ENCODE measurements around the gene STX17.

The STX17 gene

DNA sequence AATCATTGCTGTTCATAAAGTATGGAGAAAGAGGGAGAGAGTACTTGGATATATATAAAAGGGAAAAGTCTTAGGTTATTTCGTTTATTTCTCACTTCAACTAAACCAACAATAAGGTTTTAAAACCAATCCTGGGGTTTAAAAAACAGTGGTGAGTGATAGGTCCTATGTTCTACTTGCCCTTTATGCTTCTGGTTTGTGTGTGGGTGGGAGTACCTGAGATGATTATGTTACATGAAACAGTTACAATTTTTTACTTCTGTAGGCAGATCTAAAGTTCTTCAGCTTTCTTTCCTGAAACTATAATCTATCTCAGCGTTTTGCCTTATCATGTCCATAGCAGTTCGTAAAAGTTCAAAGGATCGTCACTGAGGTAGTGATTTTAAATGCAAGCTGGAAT lies 49.2 kb downstream of the STX17 start:
- TF ChIP-seq, protein P1, sequence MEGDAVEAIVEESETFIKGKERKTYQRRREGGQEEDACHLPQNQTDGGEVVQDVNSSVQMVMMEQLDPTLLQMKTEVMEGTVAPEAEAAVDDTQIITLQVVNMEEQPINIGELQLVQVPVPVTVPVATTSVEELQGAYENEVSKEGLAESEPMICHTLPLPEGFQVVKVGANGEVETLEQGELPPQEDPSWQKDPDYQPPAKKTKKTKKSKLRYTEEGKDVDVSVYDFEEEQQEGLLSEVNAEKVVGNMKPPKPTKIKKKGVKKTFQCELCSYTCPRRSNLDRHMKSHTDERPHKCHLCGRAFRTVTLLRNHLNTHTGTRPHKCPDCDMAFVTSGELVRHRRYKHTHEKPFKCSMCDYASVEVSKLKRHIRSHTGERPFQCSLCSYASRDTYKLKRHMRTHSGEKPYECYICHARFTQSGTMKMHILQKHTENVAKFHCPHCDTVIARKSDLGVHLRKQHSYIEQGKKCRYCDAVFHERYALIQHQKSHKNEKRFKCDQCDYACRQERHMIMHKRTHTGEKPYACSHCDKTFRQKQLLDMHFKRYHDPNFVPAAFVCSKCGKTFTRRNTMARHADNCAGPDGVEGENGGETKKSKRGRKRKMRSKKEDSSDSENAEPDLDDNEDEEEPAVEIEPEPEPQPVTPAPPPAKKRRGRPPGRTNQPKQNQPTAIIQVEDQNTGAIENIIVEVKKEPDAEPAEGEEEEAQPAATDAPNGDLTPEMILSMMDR (IDR thresholded peaks at IDR 0.05), result no peak

DNA sequence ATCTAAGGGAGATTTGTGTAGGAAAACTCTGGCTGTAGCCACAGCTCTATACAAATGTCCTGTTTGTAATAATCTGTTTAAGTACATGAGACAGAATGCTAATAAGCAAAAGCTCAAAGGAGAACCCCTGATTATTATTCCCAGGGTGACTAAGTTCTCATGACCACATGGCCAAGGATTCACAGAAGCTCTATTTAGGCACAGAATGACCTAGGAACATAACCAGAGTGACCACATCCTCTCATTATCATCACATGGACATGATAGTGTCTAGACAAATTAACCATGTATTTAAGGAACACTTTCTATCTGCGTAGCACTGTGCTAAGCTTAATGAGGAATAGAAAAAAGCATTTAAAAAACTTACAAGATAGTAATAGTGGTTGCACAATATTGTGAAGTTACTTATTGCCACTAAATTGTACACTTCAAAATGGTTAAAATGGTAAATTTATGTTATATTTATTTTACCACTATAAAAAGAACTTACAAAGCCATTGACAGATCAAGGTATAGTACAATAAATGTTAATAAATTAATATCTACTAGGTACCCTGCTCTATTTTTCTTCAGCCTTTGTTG lies 56.3 kb downstream of the STX17 start:
- TF ChIP-seq, protein P1 (IDR thresholded peaks at IDR 0.05), result no peak

DNA sequence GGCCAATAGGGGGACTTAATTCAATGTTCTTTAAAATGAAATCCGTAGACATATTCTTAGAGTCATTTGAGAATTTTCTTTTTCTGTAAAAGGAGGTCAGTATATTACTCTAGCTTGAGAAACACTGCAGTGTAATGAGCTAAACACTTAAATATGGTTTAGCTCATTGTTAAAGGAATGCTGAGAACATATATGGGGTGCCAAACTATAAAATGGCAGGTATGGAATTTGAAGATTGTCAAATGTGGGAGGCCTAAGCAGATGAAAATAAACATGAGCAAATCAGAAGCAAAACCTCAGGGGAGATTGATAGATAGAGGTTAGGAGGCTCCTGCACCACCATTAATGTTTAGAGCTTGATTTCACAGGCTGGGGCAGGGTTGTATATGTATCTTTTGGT lies 57.9 kb downstream of the STX17 start:
- TF ChIP-seq, protein P1 (IDR thresholded peaks at IDR 0.05), result no peak

DNA sequence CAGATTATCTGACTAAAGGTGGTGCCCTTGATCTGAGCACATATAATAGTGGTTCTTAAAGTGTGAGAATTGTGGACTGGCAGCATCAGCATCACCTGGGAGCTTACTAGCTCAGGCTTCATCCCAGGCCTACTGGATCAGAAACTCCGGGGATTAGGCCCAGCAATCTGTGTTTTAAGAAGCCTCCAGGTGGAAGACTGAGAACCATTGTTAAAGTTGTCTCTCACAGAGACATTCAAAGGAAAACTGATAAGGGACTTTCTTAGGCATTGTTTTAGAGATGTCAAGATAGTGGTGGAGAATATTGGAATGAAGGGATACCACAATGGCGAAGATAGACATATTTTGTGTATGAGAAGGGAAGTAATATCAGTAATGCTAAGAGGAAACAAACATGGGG lies 59.5 kb downstream of the STX17 start:
- TF ChIP-seq, protein P1 (IDR thresholded peaks at IDR 0.05), result no peak

DNA sequence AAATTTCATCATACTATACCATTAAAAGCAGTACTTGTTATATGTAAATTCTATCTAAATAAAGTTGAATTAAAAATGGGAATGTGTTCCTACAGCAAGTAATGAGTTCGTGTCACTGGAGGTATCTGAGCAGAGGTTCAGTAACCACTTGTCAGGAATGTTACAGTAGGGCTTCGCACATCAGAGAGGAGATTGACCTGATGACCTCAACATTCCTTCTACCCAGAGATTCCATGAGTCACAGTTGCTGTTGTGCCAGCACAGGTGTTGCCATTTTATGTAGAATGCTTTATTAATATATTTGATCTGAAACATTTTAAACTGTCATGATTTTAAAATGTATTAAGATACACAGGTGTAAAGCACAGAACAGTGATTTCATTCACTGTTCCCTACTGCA lies 60.3 kb downstream of the STX17 start:
- TF ChIP-seq, protein P1 (IDR thresholded peaks at IDR 0.05), result no peak

DNA sequence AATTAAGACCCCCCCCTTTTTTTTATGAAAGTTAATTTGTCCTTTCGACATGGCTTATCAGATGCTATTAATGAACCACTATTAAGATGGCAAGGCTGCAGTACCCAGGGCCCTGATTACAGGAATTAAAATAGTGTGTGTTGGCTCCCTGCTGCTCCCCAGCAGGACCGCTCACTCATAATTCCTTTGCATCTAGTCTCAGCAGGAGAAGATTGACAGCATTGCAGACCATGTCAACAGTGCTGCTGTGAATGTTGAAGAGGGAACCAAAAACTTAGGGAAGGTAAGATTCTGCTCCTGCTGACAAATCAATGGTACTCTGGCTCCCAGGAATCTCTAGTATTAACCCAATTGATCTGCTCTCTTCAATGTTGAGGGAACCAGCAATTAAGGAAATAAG lies 61.0 kb downstream of the STX17 start:
- TF ChIP-seq, protein P1 (IDR thresholded peaks at IDR 0.05), result no peak

DNA sequence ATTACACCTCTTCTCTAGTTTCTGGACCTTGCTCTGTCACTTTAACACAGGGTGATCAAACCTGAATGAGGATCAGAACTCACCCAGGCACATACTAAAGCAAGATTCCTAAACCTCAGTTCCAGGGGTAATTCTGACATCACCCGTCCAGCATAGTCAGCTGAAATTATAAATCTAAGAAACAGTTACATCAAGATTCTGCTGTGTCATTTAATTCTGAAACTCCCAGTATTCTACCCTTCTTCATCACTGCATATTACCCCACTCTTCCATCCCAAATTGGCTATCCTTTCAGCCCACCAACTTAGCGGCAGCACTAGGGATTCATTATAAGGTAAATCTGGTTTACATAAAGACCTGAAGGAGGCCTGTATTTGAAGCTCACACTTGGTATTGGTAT lies 64.0 kb downstream of the STX17 start:
- TF ChIP-seq, protein P1 (IDR thresholded peaks at IDR 0.05), result no peak

DNA sequence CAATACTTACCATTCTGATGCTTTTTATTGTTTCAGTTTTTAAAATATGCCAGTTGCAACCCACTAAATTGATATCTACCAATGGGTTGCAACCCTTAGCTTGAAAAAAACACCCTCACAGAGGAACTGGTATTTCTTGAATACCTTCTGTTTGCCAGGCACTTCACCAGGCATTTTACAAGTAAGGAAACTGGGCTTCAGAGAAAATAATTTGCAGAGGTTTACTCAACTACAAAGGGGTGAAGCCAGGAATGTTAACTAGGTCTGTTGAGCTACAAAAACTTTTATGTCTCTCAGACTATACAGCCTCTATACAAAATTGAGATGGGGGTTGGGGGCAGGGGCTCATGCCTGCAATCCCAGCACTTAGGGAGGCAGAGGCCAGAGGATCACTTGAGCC lies 65.0 kb downstream of the STX17 start:
- TF ChIP-seq, protein P1 (IDR thresholded peaks at IDR 0.05), result no peak
